Ishikawa (cell line): Measurements from ENCODE around the gene ZC3H12C.

ENCODE experiments used
- CEBPB ChIP-seq: IDR thresholded peaks from 2 replicates; pipeline ENCODE4 v1.6.1; 2012
- CREB1 ChIP-seq: IDR thresholded peaks from 2 replicates; pipeline ENCODE4 v1.6.1; 2012; ENCODE audit warnings: low read depth
- EGR1 ChIP-seq: IDR thresholded peaks from 2 replicates; pipeline ENCODE4 v1.6.1; 2012
- EP300 ChIP-seq: IDR thresholded peaks from 2 replicates; pipeline ENCODE4 v1.6.1; 2012; ENCODE audit warnings: borderline replicate concordance
- FOXM1 ChIP-seq: IDR thresholded peaks from 2 replicates; pipeline ENCODE4 v1.6.1; 2012; ENCODE audit warnings: low read depth, borderline replicate concordance
- NFIC ChIP-seq: IDR thresholded peaks from 2 replicates; pipeline ENCODE4 v1.6.1; 2012
- RAD21 ChIP-seq: IDR thresholded peaks from 2 replicates; pipeline ENCODE4 v1.6.1; 2012; ENCODE audit warnings: low read depth
- REST ChIP-seq: IDR thresholded peaks from 2 replicates; pipeline ENCODE4 v1.6.1; 2012; ENCODE audit warnings: low read depth, mild to moderate bottlenecking
- TAF1 ChIP-seq: IDR thresholded peaks from 2 replicates; pipeline ENCODE4 v1.6.1; 2012; ENCODE audit warnings: low read depth, mild to moderate bottlenecking
- TCF12 ChIP-seq: IDR thresholded peaks from 2 replicates; pipeline ENCODE4 v1.6.1; 2012; ENCODE audit warnings: low read depth
- TEAD4 ChIP-seq: IDR thresholded peaks from 2 replicates; pipeline ENCODE4 v1.6.1; 2012
- USF1 ChIP-seq: IDR thresholded peaks from 2 replicates; pipeline ENCODE4 v1.6.1; 2012
- YY1 ChIP-seq: IDR thresholded peaks from 2 replicates; pipeline ENCODE4 v1.6.1; 2012; ENCODE audit warnings: low read depth
- ZBTB7A ChIP-seq: IDR thresholded peaks from 2 replicates; pipeline ENCODE4 v1.6.1; 2012; ENCODE audit warnings: low read depth
- TF ChIP-seq, protein P1 (sequence below): IDR thresholded peaks from 2 replicates; pipeline ENCODE4 v1.6.1; 2012

Gene ZC3H12C

GRCh38 chr11:110162216-110162615, 69.0 kb downstream of the ZC3H12C start:
- TF ChIP-seq ZBTB7A (no peak), USF1 (no peak), FOXM1 (no peak), TAF1 (no peak), EP300 (no peak), YY1 (no peak), NFIC (no peak), EGR1 (no peak), CREB1 (no peak), TCF12 (no peak), TEAD4 (no peak)
- TF ChIP-seq, protein P1, sequence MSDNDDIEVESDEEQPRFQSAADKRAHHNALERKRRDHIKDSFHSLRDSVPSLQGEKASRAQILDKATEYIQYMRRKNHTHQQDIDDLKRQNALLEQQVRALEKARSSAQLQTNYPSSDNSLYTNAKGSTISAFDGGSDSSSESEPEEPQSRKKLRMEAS: no peak

- no peak for TF ChIP-seq TEAD4
- no peak for TF ChIP-seq FOXM1
- TF ChIP-seq CEBPB: no peak
- no peak for TF ChIP-seq TAF1
- TF ChIP-seq EP300: no peak
- no peak for TF ChIP-seq TCF12
- TF ChIP-seq EGR1: no peak
- no peak for TF ChIP-seq REST
- no peak for TF ChIP-seq RAD21
- no peak for TF ChIP-seq YY1
- TF ChIP-seq, protein P1: no peak
- no peak for TF ChIP-seq NFIC
- no peak for TF ChIP-seq USF1
- TF ChIP-seq CREB1: no peak
- TF ChIP-seq ZBTB7A: no peak
These were observed 72.1 kb downstream of the ZC3H12C start for GRCh38 chr11:110165039-110165925.

DNA sequence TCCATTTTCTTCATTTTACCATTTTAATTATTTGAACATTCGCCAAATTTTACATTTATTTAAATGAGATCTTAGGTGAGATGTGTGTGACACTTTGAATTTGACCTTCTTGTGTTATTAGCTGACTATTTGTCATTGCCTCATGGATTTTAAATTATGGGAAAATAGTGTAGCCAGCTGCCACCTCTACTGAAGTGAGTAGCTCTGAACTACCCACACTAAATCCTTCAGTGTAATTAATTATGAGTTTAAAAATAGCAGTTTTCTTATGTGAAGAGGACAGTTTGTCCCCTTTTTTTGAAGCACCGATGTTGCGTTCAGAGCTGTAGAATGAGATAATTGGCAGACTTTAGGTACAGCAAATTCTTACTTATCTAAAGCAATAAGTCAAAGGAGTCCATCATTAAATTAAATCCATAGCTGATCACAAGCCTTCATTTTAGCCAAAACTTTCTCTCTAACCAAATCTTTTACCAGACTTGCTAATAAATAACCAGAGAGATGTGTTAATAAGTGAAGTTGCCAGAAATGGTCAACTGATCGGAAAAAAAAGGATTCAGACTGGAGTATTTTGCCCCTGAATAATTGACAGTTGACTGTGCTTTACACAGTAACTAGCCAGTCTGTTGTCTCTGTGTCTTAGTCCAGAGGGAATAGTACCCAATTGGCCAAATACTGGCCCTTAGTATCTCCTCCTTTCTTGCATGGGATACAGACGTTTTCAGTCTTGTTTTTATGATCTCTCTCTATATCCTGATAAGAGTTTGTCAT, 75.0 kb downstream of the ZC3H12C start:
- TF ChIP-seq EP300 (no peak), TEAD4 (no peak), FOXM1 (no peak), EGR1 (no peak), TAF1 (no peak), RAD21 (no peak)

- TF ChIP-seq TEAD4 (no peak), FOXM1 (no peak), EGR1 (no peak), YY1 (no peak), USF1 (no peak), CEBPB (no peak), EP300 (no peak), TCF12 (no peak), NFIC (no peak), TAF1 (no peak), RAD21 (no peak), ZBTB7A (no peak), REST (no peak), CREB1 (no peak)
- TF ChIP-seq, protein P1: no peak
These were observed 76.5 kb downstream of the ZC3H12C start for GRCh38 chr11:110169738-110170137.
